GM18526 (cell line): ENCODE measurements around the gene POU6F2.

Experiments
- POLR2A ChIP-seq: IDR thresholded peaks from 3 replicates; pipeline ENCODE4 v1.6.1; 2011; ENCODE audit not compliant: insufficient read length; ENCODE audit errors: extremely low read depth

The POU6F2 gene

DNA sequence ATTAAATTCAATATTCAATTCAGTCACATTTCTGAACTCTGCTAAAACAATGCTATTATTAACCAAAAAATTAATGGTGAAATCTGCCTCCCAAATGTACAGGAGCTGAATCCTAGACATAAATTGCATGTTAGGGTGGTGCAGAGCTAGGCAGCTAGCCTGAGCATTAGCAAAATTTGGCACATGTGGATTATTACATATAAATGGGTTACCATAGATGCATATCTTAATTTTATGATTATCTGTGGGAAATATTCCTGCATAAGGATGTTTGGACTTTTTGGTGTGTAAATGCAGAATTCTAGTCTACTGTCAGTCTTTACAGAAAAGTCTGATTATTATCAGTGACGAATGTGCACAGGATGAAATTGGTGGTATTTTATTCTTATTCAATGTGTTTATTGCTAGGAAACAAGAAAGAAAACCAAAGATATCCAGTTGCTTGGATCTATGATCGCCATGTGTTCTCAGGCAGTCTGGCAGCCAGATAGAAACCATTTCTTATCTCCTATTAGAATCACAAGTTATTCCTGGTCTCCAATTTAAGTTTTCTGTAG lies 150.7 kb downstream of the POU6F2 start:
- no peak for TF ChIP-seq POLR2A

DNA sequence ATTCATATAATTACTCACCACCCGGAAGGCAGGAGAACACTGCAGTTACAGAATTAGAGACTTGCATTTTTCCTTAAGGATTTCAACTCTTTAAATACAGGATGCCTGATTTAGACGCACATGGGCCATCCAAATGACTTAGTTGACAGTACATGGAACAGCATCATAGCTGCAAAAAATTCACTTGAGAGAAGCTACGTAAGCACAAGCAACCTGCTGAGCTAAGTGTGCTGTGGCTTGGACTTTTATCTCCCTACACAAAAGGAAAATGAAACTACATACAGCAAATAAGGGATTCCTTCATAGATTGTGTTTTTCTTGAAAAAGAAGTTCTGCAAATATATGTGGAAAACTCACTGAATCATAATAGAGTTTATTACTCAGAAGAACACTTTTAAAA lies 152.6 kb downstream of the POU6F2 start:
- TF ChIP-seq POLR2A, result no peak

DNA sequence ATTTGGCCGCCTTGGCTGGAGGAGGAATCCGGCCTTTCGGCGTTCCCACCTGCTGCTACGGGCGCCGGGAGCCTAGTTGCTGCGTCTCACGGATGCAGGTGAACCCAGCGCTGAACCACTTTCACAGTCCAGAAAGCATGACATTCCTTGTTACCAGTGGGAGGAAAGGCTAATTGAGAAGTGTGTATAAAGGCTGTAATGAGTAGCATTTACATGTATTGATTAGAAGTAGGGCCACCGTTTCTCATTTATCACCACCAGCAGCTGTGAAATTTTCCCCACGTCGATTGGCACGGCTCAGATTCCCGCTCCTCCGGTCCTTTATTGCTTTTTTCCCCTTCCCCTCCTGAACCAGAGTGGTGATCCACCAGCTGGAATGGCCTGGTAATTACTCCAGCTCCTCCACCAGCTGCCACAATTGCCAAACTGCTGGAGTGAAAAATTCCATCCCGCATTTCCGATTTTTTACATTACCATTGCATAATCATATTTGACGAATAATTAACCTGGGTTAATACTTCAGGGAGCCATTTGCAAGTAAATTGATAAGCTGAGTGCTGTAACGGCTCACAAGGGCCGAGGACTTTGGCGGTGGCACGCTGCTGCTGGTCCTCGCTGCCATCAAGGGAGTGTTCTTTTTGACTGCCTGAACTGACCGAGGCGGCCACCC lies 153.3 kb downstream of the POU6F2 start:
- TF ChIP-seq POLR2A, result no peak

DNA sequence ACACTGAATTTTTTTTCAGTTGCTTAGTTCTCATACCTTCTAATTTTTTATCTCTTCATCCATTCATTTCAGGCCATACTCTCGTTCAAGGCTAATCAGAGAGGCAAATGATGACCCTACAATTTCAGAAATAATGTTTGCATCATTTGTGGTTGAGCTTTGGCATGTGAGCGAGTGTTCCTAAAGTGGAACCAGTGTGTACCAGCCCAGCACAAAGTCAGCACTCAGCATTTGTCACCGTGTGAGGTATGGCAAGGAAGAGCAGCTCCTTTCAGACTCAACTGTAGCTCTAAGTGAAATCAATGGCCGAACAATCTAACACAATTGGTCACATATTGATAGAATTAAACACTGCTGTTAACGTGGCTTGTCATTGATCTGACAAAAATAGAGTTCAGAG lies 154.6 kb downstream of the POU6F2 start:
- TF ChIP-seq POLR2A, result no peak

DNA sequence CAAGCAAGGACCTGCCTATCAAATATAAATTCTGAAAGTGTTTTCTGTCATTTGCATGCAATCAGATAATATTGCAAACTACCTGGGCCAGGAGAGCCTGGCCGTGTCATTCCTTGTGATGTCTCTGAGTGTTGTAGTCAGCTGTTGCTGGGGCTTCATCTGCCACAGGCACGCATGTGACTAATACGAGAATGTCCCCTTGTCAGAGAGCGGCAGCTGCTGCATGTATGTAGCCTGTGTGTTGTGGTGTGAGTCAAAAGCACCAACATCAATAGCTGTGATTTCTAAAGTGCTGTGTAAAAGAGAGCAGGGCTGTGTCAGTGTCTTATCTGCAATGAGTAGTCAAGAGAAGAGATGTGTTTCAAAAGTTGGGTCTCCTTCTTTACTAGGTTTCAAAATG lies 155.4 kb downstream of the POU6F2 start:
- no peak for TF ChIP-seq POLR2A

DNA sequence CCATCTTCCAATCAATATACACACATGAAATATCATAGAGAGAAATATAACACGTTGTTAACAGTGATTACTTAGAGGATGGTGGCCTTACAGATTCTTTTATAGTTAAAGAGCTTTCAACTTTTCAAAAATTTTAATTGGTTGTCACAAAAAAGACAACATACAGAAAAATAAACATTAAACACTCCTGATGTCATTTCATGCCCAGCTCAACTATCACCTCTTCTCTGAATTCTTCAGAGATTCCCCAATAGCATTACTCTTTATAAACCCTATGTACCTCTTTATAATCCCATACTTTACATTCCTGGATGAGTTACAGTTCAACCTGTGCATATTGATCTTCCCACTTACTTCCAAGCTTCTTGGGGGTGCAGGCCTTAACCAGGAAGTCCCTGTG lies 159.8 kb downstream of the POU6F2 start:
- TF ChIP-seq POLR2A, result no peak

DNA sequence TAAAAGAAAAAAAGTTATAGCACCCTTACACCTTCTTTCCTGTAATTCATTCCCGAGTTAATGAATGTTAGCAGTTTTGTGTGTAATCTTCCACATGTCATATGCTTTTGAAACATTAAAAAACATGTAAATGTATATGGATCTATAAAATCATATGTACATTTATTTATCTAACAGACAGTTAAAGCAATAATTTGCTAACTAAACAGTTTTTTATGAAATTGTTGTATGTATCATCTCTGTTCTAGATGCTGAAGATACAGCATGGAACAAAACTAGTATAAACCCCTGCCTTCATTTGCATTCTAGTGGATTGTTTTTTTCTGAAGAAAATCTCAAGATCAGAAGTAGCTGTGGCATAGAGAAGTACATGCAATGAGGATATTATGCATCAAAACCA lies 165.0 kb downstream of the POU6F2 start:
- TF ChIP-seq POLR2A, result no peak

DNA sequence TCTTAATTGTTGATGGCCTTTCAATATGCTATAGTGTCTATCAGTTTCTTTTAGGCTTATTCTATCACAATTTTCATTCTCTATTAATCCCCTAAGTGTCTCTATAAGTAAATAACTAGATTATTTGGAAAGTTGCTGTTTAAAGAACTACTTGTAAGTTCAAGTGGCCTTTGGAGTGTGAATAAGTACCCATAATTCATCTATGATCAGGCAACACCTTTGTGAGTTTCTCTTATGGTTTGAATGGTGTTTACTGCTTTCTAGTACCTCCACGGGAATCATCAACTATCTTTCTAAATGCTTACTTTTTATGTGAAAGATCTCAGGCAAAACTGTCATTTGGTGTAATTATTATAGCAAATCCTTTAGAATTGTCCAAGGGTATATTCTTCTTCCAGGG lies 166.7 kb downstream of the POU6F2 start:
- TF ChIP-seq POLR2A, result no peak

DNA sequence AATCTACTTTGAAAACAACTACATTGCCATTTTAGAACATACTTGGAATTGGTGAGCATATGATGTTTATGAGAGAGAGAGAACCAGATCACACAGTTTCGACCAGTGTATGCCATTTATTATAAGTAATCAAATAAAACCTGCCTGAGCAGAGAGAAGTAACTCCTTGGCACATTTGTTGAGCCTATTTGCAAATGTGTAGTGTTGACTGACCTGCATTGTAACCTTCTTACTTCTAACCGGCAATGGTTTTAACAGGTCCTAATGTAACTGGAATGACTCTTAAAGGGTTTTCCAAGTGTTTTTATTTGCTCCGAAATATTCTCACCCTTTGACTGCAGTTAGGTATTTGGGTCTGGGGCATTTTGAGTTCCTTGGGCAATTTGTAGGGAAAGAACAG lies 167.6 kb downstream of the POU6F2 start:
- TF ChIP-seq POLR2A, result no peak

DNA sequence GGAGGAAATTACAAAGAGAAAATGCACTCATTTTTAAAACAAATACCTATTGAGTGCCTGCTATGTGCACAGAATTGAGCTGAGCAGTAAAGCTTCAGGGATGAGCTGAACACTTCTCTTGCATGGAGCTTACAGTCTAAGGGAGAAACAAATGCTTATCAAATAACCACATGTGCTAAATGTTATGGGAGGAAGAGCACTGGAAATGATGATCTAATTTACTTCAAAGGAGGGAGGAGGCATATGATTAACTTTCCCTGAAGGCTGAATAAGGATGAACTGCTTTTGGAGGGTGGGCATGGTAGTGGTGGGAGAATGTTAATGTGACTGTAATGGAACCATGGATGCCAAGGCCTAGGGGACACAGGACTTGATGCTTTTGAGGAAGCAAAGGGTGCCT lies 168.2 kb downstream of the POU6F2 start:
- TF ChIP-seq POLR2A, result no peak

DNA sequence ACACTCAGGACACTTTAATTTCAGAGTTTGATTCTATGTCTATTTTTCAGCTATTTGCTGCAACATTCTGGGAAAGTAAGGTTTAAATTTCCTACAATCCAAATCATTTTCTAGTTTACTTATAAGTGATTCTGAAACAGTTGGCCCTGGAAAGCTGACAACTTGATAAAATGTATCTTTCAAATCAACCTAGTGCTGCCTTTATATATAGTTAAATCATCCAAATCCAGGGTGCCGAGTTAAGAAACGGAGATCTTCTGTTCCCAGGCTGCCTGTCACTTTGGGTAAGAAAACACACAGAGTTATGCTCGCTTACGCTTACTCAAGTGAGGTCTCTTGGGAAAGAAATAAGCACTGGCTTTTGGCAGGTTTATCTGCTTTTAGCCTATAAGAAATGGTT lies 175.0 kb downstream of the POU6F2 start:
- no peak for TF ChIP-seq POLR2A

DNA sequence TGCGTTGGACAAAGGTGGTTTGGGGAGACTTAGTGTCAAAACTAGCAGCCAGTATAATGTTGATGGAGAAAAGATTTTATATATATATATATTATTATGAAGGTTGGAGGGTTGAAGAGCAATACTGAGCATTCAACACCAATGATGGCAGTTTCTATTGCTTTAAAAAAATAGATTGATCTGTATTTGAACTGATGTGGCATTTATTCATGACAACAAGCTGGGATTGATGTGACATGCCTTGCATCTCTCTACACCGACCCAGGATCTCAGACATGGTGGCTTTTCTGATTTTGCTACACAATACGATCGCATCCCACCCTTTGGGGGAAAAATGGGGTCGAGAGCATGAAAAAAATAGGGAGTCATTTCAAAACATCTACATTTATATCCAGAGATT lies 175.4 kb downstream of the POU6F2 start:
- TF ChIP-seq POLR2A, result no peak

DNA sequence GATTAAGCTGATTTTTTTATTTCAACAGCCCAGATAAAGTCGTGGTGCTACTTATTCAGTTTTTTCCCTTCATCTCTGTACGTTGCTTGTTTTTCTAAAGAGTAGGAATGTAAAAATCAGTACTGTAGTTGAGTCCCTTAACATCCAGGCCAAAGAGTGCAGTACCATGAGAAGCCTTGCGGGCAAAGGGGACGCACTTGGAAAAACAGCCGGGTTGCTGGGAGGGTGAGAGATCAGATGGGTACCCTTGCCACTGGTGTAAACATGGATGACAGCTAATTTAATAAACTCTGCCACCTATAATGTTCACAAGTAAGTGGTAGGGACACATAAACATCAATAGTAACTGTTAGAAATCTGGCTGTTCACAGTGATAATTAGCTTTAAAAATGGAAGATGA lies 175.9 kb downstream of the POU6F2 start:
- TF ChIP-seq POLR2A, result no peak

DNA sequence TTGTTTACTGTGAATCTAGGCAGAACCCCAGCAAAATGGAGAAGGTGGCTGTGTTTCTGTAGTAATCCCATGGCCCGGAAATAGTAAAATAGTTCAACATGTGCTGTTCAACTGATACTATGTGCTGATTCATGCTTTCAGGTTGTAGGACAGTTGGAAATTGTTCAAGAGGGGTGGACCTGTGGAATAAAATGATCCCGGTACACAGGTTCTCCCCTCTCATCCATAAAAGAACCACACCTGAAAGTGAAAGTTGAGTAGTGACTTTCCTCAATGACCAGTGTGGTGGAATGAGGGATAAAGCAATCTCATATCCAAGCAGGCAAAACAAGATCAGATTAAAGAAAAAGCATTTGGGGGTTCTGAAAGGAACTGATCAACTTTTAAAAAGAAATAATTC lies 177.1 kb downstream of the POU6F2 start:
- no peak for TF ChIP-seq POLR2A

DNA sequence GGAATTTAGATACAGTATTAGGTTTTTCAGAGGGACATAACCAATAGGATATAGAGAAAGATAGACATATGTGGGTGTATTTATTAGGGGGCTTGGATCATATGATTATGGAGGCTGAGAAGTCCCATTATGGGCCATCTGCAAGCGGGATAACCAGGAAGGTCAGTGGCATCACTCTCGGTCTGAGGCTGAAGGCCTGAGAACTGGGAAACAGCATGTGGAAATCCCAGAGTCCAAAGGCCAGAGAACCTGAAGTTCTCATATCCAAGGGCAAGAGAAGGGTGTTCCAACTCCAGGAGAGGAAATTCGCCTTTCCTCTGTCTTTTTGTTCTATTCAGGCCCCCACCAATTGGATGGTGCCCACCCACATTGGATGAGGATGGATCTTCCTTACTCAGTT lies 180.7 kb downstream of the POU6F2 start:
- TF ChIP-seq POLR2A, result no peak

DNA sequence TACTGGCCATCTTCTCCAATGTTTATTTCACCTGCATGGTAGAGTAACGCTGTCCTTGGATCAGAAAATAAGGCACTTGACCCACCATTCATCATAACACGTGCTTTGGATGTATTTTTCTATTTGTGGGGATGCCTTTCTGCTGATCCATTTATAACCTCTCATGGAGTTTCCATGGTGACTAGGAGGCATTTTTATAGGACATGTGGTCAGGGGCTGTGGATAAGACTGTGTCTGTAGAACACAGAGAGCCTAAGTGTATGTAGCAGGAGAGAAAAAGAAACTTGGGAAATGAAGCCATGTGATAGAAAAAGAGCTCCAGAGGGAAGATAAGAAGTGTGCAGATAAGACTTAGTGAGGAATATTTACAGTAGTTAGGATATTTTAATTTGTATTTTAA lies 184.2 kb downstream of the POU6F2 start:
- TF ChIP-seq POLR2A, result no peak

DNA sequence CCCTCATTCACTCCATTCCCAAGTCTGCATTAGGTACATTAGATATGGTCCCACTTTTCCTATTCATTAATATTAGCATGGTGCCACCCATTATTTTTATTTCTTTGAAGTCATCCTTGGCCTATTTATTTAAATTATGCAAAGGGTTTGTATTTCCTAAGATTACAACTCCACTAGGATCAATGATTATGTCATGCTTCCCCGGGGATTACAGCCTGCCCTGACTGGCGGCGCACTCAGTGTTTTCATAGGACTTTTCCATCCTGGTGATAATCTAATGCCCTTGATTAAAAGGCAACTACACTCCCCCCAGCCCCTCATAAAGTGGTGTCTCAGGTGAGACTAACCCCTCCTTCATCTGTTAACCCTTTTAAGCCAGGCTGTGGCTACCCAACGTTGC lies 187.2 kb downstream of the POU6F2 start:
- TF ChIP-seq POLR2A, result no peak
